GM19043 (cell line): ENCODE measurements around the gene FXYD4.

Source experiments
- ATAC-seq: cut with Tn5 transposase; IDR thresholded peaks from one replicate; pipeline ENCODE4 v1.9.1; 2021; ENCODE audit warnings: low read depth; ENCODE audit not compliant: unreplicated experiment

Gene FXYD4

GRCh38 chr10:43343126-43343525 lies 28.3 kb upstream of the FXYD4 start:
- ATAC-seq, result no peak

GRCh38 chr10:43344051-43344450 lies 27.4 kb upstream of the FXYD4 start:
- no peak for ATAC-seq

- no peak for ATAC-seq
Observed at GRCh38 chr10:43347997-43348396, 23.4 kb upstream of the FXYD4 start.

GRCh38 chr10:43348511-43349312 lies 22.7 kb upstream of the FXYD4 start:
- ATAC-seq, result peak; percentile 100

- no peak for ATAC-seq
Observed at GRCh38 chr10:43350156-43350555, 21.3 kb upstream of the FXYD4 start.

GRCh38 chr10:43350686-43351085 lies 20.8 kb upstream of the FXYD4 start:
- no peak for ATAC-seq

GRCh38 chr10:43351301-43351700 lies 20.1 kb upstream of the FXYD4 start:
- no peak for ATAC-seq

- ATAC-seq, result no peak
Observed at GRCh38 chr10:43352951-43353350, 18.5 kb upstream of the FXYD4 start.

GRCh38 chr10:43353495-43354329 lies 17.7 kb upstream of the FXYD4 start:
- ATAC-seq, result no peak

GRCh38 chr10:43354330-43354635 lies 17.2 kb upstream of the FXYD4 start:
- no peak for ATAC-seq

GRCh38 chr10:43354879-43355380 lies 16.5 kb upstream of the FXYD4 start:
- no peak for ATAC-seq

GRCh38 chr10:43355749-43356371 lies 15.6 kb upstream of the FXYD4 start:
- no peak for ATAC-seq

- no peak for ATAC-seq
Observed at GRCh38 chr10:43360086-43360485, 11.3 kb upstream of the FXYD4 start.

GRCh38 chr10:43361547-43362190 lies 9.8 kb upstream of the FXYD4 start:
- no peak for ATAC-seq

- peak; percentile 96 for ATAC-seq
Observed at GRCh38 chr10:43362191-43362839, 9.1 kb upstream of the FXYD4 start.

GRCh38 chr10:43365001-43365400 lies 6.4 kb upstream of the FXYD4 start:
- ATAC-seq, result no peak

- ATAC-seq, result no peak
Observed at GRCh38 chr10:43369921-43370320, 1.5 kb upstream of the FXYD4 start.

- no peak for ATAC-seq
Observed at GRCh38 chr10:43370671-43371215, 693 bp upstream of the FXYD4 start.

GRCh38 chr10:43372765-43373361 lies 1.4 kb downstream of the FXYD4 start:
- no peak for ATAC-seq

- ATAC-seq, result no peak
Observed at GRCh38 chr10:43373461-43373860, 2.0 kb downstream of the FXYD4 start.
